ENCODE data around the gene INHA.

Gene INHA

DNA sequence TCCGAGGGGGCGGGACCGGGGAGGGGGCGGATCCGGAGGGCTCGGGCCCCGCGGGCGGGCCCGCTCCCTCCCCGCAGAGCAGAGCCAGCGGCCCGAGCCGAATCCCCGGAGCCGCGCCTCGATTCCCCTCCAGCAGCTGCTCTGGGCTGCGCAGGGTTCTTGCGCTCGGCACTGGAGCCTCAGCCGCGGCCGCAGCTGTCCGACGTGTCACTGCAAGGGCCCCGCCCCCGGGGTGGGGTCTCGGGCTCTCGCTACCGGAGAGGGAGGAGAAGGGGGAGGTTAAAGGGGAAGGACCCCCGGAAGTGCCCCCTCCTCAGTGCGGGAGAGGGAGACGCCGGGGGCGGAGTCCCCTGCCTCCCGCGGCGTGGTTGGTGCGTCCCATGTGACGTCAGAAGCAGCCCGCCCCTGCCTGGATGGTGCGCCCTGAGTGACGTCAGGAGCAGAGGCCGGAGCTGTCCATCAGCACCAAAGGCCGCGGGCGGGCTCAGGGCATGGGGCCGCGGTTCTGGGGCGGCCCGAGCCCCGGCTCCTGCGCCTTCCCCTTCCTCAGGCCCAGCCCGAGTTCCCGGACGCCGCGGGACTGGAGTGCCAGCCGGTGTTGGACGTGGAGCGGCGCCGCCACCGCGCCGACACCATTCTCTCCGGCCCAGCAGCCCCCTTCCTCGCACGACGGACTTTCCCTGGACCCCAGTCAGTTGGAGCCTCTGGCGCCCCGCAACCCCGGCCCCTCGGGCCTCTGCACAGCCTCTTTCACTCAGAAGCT lies 28.3 kb upstream of the INHA start, which contains the start of the genes CHPF and TMEM198:
CHPF (minus strand) TSS at position 214 of the 763 bp plus-strand sequence. CDS start 271 bp downstream, outside the sequence.
TMEM198 (plus strand) TSS at position 433 of the 763 bp plus-strand sequence. CDS start 700 bp downstream, outside the sequence.
- Histone ChIP-seq H3K4me1 (ENCODE audit: control insufficient read depth, insufficient read depth, low read length) (peaks cover 17% of the 10 kb centered on the region), H3K36me3 (ENCODE audit: insufficient read depth, low read length) (peaks cover 26% of the 10 kb centered on the region), H3K27me3 (ENCODE audit: control insufficient read depth, insufficient read depth, low read length) (no peaks in the 10 kb centered on the region)

DNA sequence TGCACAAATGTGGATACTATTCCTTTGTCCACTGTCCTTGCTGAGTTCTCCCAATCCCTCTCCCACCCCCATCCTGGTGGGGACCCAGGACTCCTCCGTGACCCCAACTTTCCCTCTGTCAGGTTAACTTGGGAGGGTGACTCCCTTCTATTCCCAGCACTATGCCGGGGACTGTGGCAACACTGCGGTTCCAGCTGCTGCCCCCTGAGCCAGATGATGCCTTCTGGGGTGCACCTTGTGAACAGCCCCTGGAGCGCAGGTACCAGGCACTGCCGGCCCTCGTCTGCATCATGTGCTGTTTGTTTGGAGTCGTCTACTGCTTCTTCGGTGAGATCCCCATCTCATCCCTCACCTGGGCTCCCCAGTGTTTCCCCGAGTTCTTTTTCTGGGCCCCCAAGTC lies 27.5 kb upstream of the INHA start:
- H3K4me2 ChIP-seq (ENCODE audit: low read length) = peak overlapping the region; percentile 97
- H3K4me3 ChIP-seq (ENCODE audit: low read length) = peak overlapping the region; percentile 95
- H3K9me3 ChIP-seq (replicated peaks; ENCODE audit: low read length) = no peaks in the 10 kb centered on the region
- H3K36me3 ChIP-seq (ENCODE audit: insufficient read depth, low read length) = peaks cover 21% of the 10 kb centered on the region
- H3K4me1 ChIP-seq (ENCODE audit: control insufficient read depth, insufficient read depth, low read length) = peaks cover 17% of the 10 kb centered on the region
- H3K27me3 ChIP-seq (ENCODE audit: control insufficient read depth, insufficient read depth, low read length) = no peaks in the 10 kb centered on the region
- no peak overlapping the region for H3K9ac ChIP-seq (ENCODE audit: low read depth, low read length)

More for the DNA sequence above, 28.3 kb upstream of the INHA start, which contains the start of the genes CHPF and TMEM198:
- peak within 1 kb of the TSS; percentile 97 for H3K4me2 ChIP-seq (ENCODE audit: low read length)
- H3K9ac ChIP-seq (ENCODE audit: low read depth, low read length) = peak within 1 kb of the TSS; percentile 95
- no peaks in the 10 kb centered on the region for H3K9me3 ChIP-seq (replicated peaks; ENCODE audit: low read length)
- peak within 1 kb of the TSS; percentile 95 for H3K4me3 ChIP-seq (ENCODE audit: low read length)

DNA sequence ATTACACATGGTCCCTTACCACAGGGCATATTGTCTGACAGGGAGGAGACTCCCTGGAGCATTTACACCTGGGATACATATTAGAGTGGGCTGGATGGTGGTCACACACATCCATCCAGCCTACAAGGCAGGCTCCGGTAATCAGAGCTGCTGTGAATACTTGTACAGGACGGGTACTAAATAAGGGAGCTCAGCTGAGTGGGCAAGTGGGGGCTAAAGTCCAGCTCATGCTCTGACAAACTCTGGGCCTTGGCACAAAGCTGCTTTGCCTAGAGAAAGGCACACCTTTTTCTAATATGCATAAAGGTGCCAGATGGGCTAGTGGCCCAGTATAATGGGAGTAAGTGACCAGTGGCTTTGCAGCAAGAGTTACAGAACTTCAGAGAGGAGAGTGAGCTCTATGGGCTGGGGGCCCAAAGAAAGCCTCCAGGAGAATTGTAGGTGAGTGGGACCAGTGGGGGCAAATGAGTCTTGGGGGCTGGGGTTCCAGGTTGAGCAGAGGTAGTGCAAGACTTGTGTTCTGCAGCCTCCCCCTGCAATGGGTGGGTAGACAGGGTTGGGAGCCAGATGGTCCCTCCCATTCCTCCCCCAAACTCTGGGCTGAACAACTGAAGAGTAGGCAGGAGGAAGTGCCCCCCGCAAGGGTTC lies 26.7 kb upstream of the INHA start:
- no peaks in the 10 kb centered on the region for H3K27me3 ChIP-seq (ENCODE audit: control insufficient read depth, insufficient read depth, low read length)
- H3K4me2 ChIP-seq (ENCODE audit: low read length) = no peak overlapping the region
- no peak overlapping the region for H3K9ac ChIP-seq (ENCODE audit: low read depth, low read length)
- no peak overlapping the region for H3K4me3 ChIP-seq (ENCODE audit: low read length)
- no peaks in the 10 kb centered on the region for H3K9me3 ChIP-seq (replicated peaks; ENCODE audit: low read length)
- peaks cover 17% of the 10 kb centered on the region for H3K4me1 ChIP-seq (ENCODE audit: control insufficient read depth, insufficient read depth, low read length)
- peaks cover 13% of the 10 kb centered on the region for H3K36me3 ChIP-seq (ENCODE audit: insufficient read depth, low read length)

DNA sequence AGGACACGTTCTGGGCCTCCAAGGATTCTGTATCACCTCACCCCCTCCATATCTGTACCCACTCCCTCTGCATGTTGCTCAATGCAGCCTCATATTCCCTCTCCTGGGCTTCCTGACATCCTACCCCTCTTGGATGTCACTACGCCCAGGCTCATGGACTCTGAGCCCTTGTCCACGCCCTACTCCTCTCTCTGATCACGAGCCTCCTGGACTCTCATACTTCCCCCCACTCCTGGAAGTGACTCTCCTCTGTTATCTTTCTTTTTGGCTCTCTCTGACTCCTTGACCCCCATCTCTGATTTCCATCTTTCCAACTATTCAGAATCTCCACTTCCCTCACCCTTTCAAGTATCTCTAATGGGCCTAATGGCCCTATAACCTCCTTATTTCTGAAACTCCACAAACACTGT lies 26.2 kb upstream of the INHA start:
- Histone ChIP-seq H3K4me2 (ENCODE audit: low read length) (no peak overlapping the region), H3K9me3 (replicated peaks; ENCODE audit: low read length) (no peaks in the 10 kb centered on the region), H3K4me3 (ENCODE audit: low read length) (no peak overlapping the region), H3K36me3 (ENCODE audit: insufficient read depth, low read length) (peaks cover 8% of the 10 kb centered on the region), H3K4me1 (ENCODE audit: control insufficient read depth, insufficient read depth, low read length) (peaks cover 17% of the 10 kb centered on the region), H3K27me3 (ENCODE audit: control insufficient read depth, insufficient read depth, low read length) (no peaks in the 10 kb centered on the region), H3K9ac (ENCODE audit: low read depth, low read length) (no peak overlapping the region)

DNA sequence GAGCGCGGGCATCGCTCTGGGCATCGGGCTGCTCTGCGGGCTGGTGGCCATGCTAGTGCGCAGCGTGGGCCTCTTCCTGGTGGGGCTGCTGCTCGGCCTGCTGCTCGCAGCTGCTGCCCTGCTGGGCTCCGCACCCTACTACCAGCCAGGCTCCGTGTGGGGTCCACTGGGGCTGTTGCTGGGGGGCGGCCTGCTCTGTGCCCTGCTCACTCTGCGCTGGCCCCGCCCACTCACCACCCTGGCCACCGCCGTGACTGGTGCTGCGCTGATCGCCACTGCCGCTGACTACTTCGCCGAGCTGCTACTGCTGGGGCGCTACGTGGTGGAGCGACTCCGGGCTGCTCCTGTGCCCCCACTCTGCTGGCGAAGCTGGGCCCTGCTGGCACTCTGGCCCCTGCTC lies 24.5 kb upstream of the INHA start:
- no peaks in the 10 kb centered on the region for H3K36me3 ChIP-seq (ENCODE audit: insufficient read depth, low read length)
- no peaks in the 10 kb centered on the region for H3K27me3 ChIP-seq (ENCODE audit: control insufficient read depth, insufficient read depth, low read length)
- H3K4me2 ChIP-seq (ENCODE audit: low read length) = no peak overlapping the region
- no peaks in the 10 kb centered on the region for H3K9me3 ChIP-seq (replicated peaks; ENCODE audit: low read length)
- no peak overlapping the region for H3K9ac ChIP-seq (ENCODE audit: low read depth, low read length)
- peaks cover 15% of the 10 kb centered on the region for H3K4me1 ChIP-seq (ENCODE audit: control insufficient read depth, insufficient read depth, low read length)
- no peak overlapping the region for H3K4me3 ChIP-seq (ENCODE audit: low read length)

DNA sequence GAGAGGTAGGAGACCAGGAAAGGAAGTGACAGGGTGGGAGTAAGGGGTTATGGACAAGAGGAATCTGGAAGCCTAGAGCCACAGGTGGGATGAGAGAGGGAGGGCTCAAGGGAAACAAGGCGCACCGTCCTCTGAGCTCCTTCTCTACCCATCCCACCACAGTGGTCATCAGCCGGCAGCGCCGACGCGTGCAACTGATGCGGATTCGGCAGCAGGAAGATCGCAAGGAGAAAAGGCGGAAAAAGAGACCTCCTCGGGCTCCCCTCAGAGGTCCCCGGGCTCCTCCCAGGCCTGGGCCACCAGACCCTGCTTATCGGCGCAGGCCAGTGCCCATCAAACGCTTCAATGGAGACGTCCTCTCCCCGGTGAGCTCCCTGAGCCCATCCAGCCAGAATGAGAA lies 23.1 kb upstream of the INHA start:
- Histone ChIP-seq H3K4me1 (ENCODE audit: control insufficient read depth, insufficient read depth, low read length) (peaks cover 19% of the 10 kb centered on the region), H3K36me3 (ENCODE audit: insufficient read depth, low read length) (no peaks in the 10 kb centered on the region), H3K9me3 (replicated peaks; ENCODE audit: low read length) (no peaks in the 10 kb centered on the region), H3K4me3 (ENCODE audit: low read length) (no peak overlapping the region), H3K9ac (ENCODE audit: low read depth, low read length) (no peak overlapping the region), H3K4me2 (ENCODE audit: low read length) (no peak overlapping the region), H3K27me3 (ENCODE audit: control insufficient read depth, insufficient read depth, low read length) (no peaks in the 10 kb centered on the region)

DNA sequence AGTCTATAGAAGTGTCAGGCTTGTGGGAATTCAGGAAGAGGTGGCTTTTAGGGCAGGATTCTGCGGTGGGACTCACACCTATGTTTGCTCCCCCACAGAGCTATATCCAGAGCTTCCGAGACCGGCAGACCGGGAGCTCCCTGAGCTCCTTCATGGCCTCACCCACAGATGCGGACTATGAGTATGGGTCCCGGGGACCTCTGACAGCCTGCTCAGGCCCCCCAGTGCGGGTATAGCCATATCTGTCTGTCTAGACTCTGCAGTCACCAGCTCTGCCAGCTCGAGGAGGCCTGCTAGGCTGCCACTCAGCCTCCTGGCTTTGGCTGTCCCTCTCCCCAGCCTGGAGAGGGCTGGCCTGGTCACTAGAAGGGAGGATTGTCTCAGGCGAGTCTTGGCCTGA lies 22.5 kb upstream of the INHA start:
- H3K9ac ChIP-seq (ENCODE audit: low read depth, low read length) = no peak overlapping the region
- peaks cover 18% of the 10 kb centered on the region for H3K4me1 ChIP-seq (ENCODE audit: control insufficient read depth, insufficient read depth, low read length)
- no peak overlapping the region for H3K4me2 ChIP-seq (ENCODE audit: low read length)
- no peak overlapping the region for H3K4me3 ChIP-seq (ENCODE audit: low read length)
- no peaks in the 10 kb centered on the region for H3K9me3 ChIP-seq (replicated peaks; ENCODE audit: low read length)
- H3K27me3 ChIP-seq (ENCODE audit: control insufficient read depth, insufficient read depth, low read length) = no peaks in the 10 kb centered on the region
- no peaks in the 10 kb centered on the region for H3K36me3 ChIP-seq (ENCODE audit: insufficient read depth, low read length)

DNA sequence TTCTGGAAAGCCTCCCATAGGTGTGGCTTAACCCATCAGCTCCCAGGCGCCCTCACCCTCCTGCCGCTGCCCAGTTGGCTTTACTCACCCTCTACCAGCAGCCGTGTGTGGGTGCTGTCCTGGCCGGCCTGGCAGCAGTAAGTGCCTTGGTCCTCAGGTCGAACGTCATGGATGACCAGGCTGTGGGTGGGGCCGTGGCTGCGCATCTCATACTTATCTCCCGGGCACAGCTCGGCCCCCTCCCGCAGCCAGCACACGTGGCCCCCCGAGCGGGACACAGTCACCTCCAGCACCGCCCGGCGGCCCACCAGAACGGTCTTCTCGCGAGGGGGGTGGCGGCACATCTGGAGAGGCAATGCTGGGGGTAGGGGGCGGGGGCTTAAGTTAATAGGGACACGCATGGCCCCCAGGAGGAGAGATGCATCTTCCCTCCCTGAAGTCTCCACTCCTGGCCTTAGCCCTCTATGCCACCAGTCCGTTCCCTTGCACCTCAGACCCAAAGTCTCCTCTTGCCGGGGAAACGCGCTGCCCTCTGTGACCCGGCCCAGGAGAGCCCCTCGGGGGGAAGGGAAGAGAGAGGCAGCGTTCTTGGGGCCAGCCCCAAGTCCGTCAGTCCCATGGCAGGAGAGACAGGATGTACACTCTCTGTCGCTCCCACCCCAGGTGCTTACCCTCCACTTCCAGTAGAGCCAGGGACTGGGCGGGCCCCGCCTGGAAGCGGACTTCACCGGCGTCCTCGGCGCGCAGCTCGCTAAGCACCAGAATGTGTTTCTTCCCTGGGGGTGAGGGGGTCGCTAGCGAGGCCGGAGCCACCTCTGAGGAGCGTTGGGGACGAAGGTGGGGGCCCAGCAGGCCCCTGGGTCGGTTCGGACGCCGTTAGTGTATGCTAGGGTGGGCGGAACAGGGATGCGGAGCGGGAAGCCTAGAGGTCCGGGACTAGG lies 20.4 kb upstream of the INHA start:
- H3K9ac ChIP-seq (ENCODE audit: low read depth, low read length) = peak overlapping the region; percentile 50

DNA sequence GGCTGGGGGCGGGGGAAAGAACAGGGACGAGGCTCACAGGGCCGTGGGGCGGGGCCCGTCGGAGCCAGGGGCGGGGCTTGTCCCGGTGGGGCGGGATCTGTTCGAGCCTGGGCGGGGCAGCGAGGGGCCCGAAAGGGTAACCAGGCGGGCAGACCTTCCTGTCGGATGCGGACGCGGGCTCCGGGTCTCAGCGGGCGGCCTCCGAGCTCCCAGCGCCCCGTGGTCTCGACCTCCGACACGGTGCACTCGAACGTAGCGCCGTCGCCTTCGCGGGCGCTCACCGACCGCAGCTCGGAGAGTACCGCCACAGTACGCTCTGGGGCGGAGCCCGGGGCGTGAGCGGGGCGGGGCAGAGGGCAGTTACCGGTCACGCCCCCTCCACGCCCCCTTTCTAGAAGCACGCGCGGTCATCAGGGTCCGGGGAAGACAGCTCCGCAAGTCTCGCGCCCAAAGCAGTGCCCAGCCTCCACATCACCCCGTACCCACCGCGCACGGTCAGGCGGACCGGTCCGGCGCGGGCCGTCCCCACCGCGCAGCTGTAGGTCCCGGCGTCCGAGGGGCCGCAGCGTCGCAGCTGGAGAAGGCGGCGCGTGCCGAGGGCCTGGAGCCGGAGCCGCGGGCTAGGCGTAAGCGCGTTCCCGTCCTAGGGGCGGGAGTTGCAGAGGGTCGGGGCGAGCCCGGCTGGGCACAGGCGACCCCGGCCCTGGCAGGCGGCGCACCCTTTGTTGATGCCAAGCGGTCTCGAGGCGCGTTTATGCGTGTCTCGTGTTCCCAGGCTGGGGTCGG lies 19.5 kb upstream of the INHA start:
- peak overlapping the region; percentile 53 for H3K9ac ChIP-seq (ENCODE audit: low read depth, low read length)
- no peaks in the 10 kb centered on the region for H3K27me3 ChIP-seq (ENCODE audit: control insufficient read depth, insufficient read depth, low read length)
- no peaks in the 10 kb centered on the region for H3K9me3 ChIP-seq (replicated peaks; ENCODE audit: low read length)
- no peaks in the 10 kb centered on the region for H3K36me3 ChIP-seq (ENCODE audit: insufficient read depth, low read length)
- peak overlapping the region; percentile 88 for H3K4me3 ChIP-seq (ENCODE audit: low read length)
- H3K4me2 ChIP-seq (ENCODE audit: low read length) = peak overlapping the region; percentile 94
- H3K4me1 ChIP-seq (ENCODE audit: control insufficient read depth, insufficient read depth, low read length) = peaks cover 18% of the 10 kb centered on the region

More for the DNA sequence above, 20.4 kb upstream of the INHA start:
- no peaks in the 10 kb centered on the region for H3K27me3 ChIP-seq (ENCODE audit: control insufficient read depth, insufficient read depth, low read length)
- peak overlapping the region; percentile 94 for H3K4me2 ChIP-seq (ENCODE audit: low read length)
- H3K9me3 ChIP-seq (replicated peaks; ENCODE audit: low read length) = no peaks in the 10 kb centered on the region
- H3K4me3 ChIP-seq (ENCODE audit: low read length) = peak overlapping the region; percentile 88
- H3K36me3 ChIP-seq (ENCODE audit: insufficient read depth, low read length) = no peaks in the 10 kb centered on the region
- H3K4me1 ChIP-seq (ENCODE audit: control insufficient read depth, insufficient read depth, low read length) = peaks cover 18% of the 10 kb centered on the region

DNA sequence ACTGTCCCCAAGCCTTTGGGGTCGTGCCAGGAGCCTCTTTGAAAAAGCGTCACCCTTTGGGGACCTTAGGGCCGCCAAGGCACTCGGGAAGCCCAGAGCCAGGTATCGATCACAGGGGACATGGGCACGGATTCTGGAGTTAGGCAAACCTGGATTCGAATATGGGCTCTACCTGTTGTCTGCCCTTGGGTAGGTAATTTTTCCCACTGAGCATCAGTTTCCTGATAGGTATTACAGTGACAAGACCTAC lies 19.0 kb upstream of the INHA start:
- Histone ChIP-seq H3K27me3 (ENCODE audit: control insufficient read depth, insufficient read depth, low read length) (no peaks in the 10 kb centered on the region), H3K9ac (ENCODE audit: low read depth, low read length) (peak overlapping the region; percentile 19)

More for the DNA sequence above, 19.0 kb upstream of the INHA start:
- Histone ChIP-seq H3K4me3 (ENCODE audit: low read length) (peak overlapping the region; percentile 88), H3K4me1 (ENCODE audit: control insufficient read depth, insufficient read depth, low read length) (peaks cover 18% of the 10 kb centered on the region), H3K4me2 (ENCODE audit: low read length) (peak overlapping the region; percentile 94), H3K36me3 (ENCODE audit: insufficient read depth, low read length) (no peaks in the 10 kb centered on the region), H3K9me3 (replicated peaks; ENCODE audit: low read length) (no peaks in the 10 kb centered on the region)

Measured in skeletal muscle satellite cell (primary cell).